GM12878 (cell line): ENCODE data around the gene ATP5PO. TPM values are rescaled to one million over a fixed set of nuclear protein-coding genes. Genes with fewer than 3 reads are reported as not detected.

Experiments used
- ATAC-seq: fragments of 200-7000 bp; cut with Tn5 transposase; 3 replicates; pipeline ENCODE4 v1.9.1; 2020; ENCODE audit warnings: mild to moderate bottlenecking, moderate library complexity
- BruUV-seq: library from RNA; stranded (reverse); fragments of 400-500 nt; replicated peaks from 2 replicates; lab custom pipeline; 2021; lab: Mats Ljungman, UMichigan
- CTCF ChIA-PET: fragments of 300-600 bp; sonication (Branson Sonifier 250); formaldehyde crosslinking; extraction: SDS; loops from one replicate; lab custom pipeline; 2021; ENCODE audit warnings: inconsistent platforms; lab: Yijun Ruan, JAX
- POLR2A ChIA-PET: fragments of 350-600 bp; formaldehyde crosslinking; extraction: SDS; loops from one replicate; lab custom pipeline; 2021; ENCODE audit warnings: inconsistent platforms; lab: Charles Lee
- RAD21 ChIA-PET: fragments of 300-600 bp; sonication (Branson Sonifier 250); formaldehyde crosslinking; loops from one replicate; lab custom pipeline; 2023; ENCODE audit warnings: antibody characterized with exemption; ENCODE audit not compliant: unreplicated experiment; lab: Charles Lee
- SMC1A ChIA-PET: fragments of 300-600 bp; sonication (Branson Sonifier 250); formaldehyde crosslinking; loops from one replicate; lab custom pipeline; 2023; ENCODE audit not compliant: unreplicated experiment, uncharacterized antibody; lab: Charles Lee
- DNase-seq: peaks from one replicate; pipeline ENCODE4 v3.0.0-alpha.2; 2011; ENCODE audit warnings: low read depth, low spot score
- FAIRE-seq: peaks from 3 replicates; lab custom pipeline; 2011; peaks lifted over from hg19 to GRCh38; lab: Jason Lieb, UNC
- H2AFZ ChIP-seq: 2 replicates; pipeline ENCODE4 v1.6.0; 2011; ENCODE audit warnings: low read depth, low read length, control low read depth; ENCODE audit not compliant: control insufficient read depth
- H3K27ac ChIP-seq: 2 replicates; pipeline ENCODE4 v1.5.1; 2011; ENCODE audit warnings: control low read depth; ENCODE audit not compliant: control insufficient read depth, insufficient read depth
- H3K27me3 ChIP-seq, 2 experiments: replicated peaks in 1 of 2; 2 replicates each; pipeline versions ENCODE4 v1.6.0 to v1.6.1; 2011; ENCODE audit warnings: low read length in 1 of 2; ENCODE audit not compliant: control insufficient read depth in 2 of 2, insufficient read depth in 2 of 2
- H3K36me3 ChIP-seq, 2 experiments: 2 replicates each; pipeline ENCODE4 v1.5.1; 2011; ENCODE audit warnings: low read length in 1 of 2; ENCODE audit not compliant: control insufficient read depth in 2 of 2, insufficient read depth in 2 of 2
- H3K4me1 ChIP-seq: 2 replicates; pipeline ENCODE4 v1.6.1; 2011; ENCODE audit warnings: mild to moderate bottlenecking, low read length, moderate library complexity, mixed read lengths; ENCODE audit not compliant: control insufficient read depth, insufficient read depth
- H3K4me2 ChIP-seq: 2 replicates; pipeline ENCODE4 v1.6.0; 2011; ENCODE audit warnings: control low read depth; ENCODE audit not compliant: control insufficient read depth, insufficient read depth
- H3K4me3 ChIP-seq: fragments of 200-600 bp; sonication (generic); 2 replicates; pipeline ENCODE4 v1.5.1; 2016
- H3K79me2 ChIP-seq: 2 replicates; pipeline ENCODE4 v1.6.0; 2011; ENCODE audit warnings: low read length; ENCODE audit not compliant: control insufficient read depth, insufficient read depth
- H3K9ac ChIP-seq: 2 replicates; pipeline ENCODE4 v1.8.0; 2011; ENCODE audit warnings: low read length, control low read depth, mixed read lengths; ENCODE audit not compliant: control insufficient read depth, insufficient read depth
- H3K9me3 ChIP-seq: replicated peaks from 3 replicates; pipeline ENCODE4 v1.5.1; 2011; ENCODE audit warnings: mild to moderate bottlenecking, low read length; ENCODE audit not compliant: control insufficient read depth, insufficient read depth
- H4K20me1 ChIP-seq: 2 replicates; pipeline ENCODE4 v1.6.0; 2011; ENCODE audit not compliant: control insufficient read depth, insufficient read depth
- BCL11A ChIP-seq: IDR thresholded peaks from 2 replicates; pipeline ENCODE4 v1.6.1; 2011; ENCODE audit warnings: low read depth, low read length
- BCL3 ChIP-seq: IDR thresholded peaks from 2 replicates; pipeline ENCODE4 v1.6.1; 2011; ENCODE audit warnings: borderline replicate concordance, low read depth, mild to moderate bottlenecking, moderate library complexity, low read length; ENCODE audit not compliant: insufficient read depth, poor library complexity, severe bottlenecking
- BHLHE40 ChIP-seq, 2 experiments: fragments of 450-650 bp in 1 of 2; IDR thresholded peaks; 2 replicates each; pipeline ENCODE4 v1.6.1; 2011 to 2017; ENCODE audit warnings: low read depth in 2 of 2, borderline replicate concordance in 1 of 2, improper control_type of control experiment in 1 of 2, low read length in 1 of 2, mild to moderate bottlenecking in 1 of 2
- BMI1 ChIP-seq: fragments of 450-650 bp; IDR thresholded peaks from 2 replicates; pipeline ENCODE4 v1.6.1; 2016; ENCODE audit warnings: mild to moderate bottlenecking, moderate library complexity, borderline replicate concordance
- CBX5 ChIP-seq: sonication (generic); IDR thresholded peaks from 2 replicates; pipeline ENCODE4 v1.6.1; 2016; ENCODE audit warnings: low read depth, moderate library complexity, mild to moderate bottlenecking, inconsistent platforms
- GABPA ChIP-seq: IDR thresholded peaks from 2 replicates; pipeline ENCODE4 v1.6.1; 2014; ENCODE audit warnings: antibody characterized with exemption, low read depth, mild to moderate bottlenecking, inconsistent platforms
- GATAD2B ChIP-seq: fragments of 450-650 bp; conservative IDR thresholded peaks from 2 replicates; pipeline ENCODE4 v1.6.1; 2017; ENCODE audit warnings: low read depth, mild to moderate bottlenecking, moderate library complexity
- HCFC1 ChIP-seq: fragments of 150-350 bp; IDR thresholded peaks from 2 replicates; pipeline ENCODE4 v1.6.1; 2014; ENCODE audit warnings: low read length
- MEF2B ChIP-seq: fragments of 450-650 bp; IDR thresholded peaks from 2 replicates; pipeline ENCODE4 v1.6.1; 2018; ENCODE audit warnings: mild to moderate bottlenecking, moderate library complexity; ENCODE audit not compliant: partially characterized antibody, poor library complexity, severe bottlenecking
- NFXL1 ChIP-seq: fragments of 450-650 bp; IDR thresholded peaks from 2 replicates; pipeline ENCODE4 v1.6.1; 2017; ENCODE audit warnings: antibody characterized with exemption, mild to moderate bottlenecking, borderline replicate concordance
- NKRF ChIP-seq: fragments of 450-650 bp; conservative IDR thresholded peaks from 2 replicates; pipeline ENCODE4 v1.6.1; 2017; ENCODE audit warnings: mild to moderate bottlenecking, moderate library complexity
- SKIL ChIP-seq: fragments of 450-650 bp; IDR thresholded peaks from 2 replicates; pipeline ENCODE4 v1.6.1; 2017; ENCODE audit warnings: mild to moderate bottlenecking, low read depth, inconsistent platforms; ENCODE audit not compliant: poor library complexity, severe bottlenecking
- STAT1 ChIP-seq: fragments of 450-650 bp; conservative IDR thresholded peaks from 2 replicates; pipeline ENCODE4 v1.6.1; 2014; ENCODE audit warnings: antibody characterized with exemption, mild to moderate bottlenecking
- ZNF207 ChIP-seq: fragments of 450-650 bp; IDR thresholded peaks from 2 replicates; pipeline ENCODE4 v1.6.1; 2014; ENCODE audit warnings: antibody characterized with exemption, mild to moderate bottlenecking, borderline replicate concordance
- ZNF217 ChIP-seq: fragments of 450-650 bp; IDR thresholded peaks from 2 replicates; pipeline ENCODE4 v1.6.1; 2017; ENCODE audit warnings: antibody characterized with exemption, mild to moderate bottlenecking
- WGBS: methylation state at CpG from one replicate; pipeline ENCODE4 v1.1.6; 2016; ENCODE audit warnings: low lambda C conversion rate; ENCODE audit not compliant: insufficient replicate concordance, insufficient coverage; ENCODE audit errors: missing lambda C conversion rate; 5-methylcytosine and 5-hydroxymethylcytosine counted together
- in situ Hi-C: fragments of 300-500 bp; cut with MboI; formaldehyde crosslinking; loops from 9 replicates; pipeline ENCODE4 v1.14.3; 2018; ENCODE audit warnings: mixed read lengths
- intact Hi-C: fragments of 100-400 bp; cut with micrococcal nuclease; formaldehyde crosslinking; loops from one replicate; pipeline ENCODE4 v1.14.2; 2022; ENCODE audit not compliant: unreplicated experiment
- polyA plus RNA-seq, 11 experiments: library from polyadenylated mRNA; depleted of rRNA in 4 of 11; unstranded in 6 of 11; stranded (reverse) in 5 of 11; fragments of >200 nt; fragmentation: Nextera tagmentation in 4 of 11; fragmentation: Illumina TruSeq in 1 of 11; extraction: Ambion mirVana in 4 of 11; extraction: Trizol in 1 of 11; gene quantifications; 1 replicate in 1 of 11; 2 replicates in 10 of 11; pipeline versions ENCODE4 v1.2.1 to v1.2.3, GENCODE V29; 2011 to 2016; ENCODE audit warnings: inconsistent platforms in 2 of 11, missing spikeins in 2 of 11, low read depth in 1 of 11
- total RNA-seq, 4 experiments: library from RNA; depleted of rRNA in 3 of 4; stranded (reverse); fragments of >200 nt in 3 of 4; fragmentation: Illumina TruSeq in 1 of 4; extraction: Trizol in 1 of 4; gene quantifications; 2 replicates each; pipeline versions ENCODE4 v1.2.1 to v1.2.3, GENCODE V29; 2013 to 2021

ATP5PO gene
- total and polyA plus RNA-seq, 10 of the 15 experiments (the other 5 are each of a cell fraction or from before 2014, with no cell fraction given), result 251 to 1,656 (median 470) TPM

- POLR2A ChIA-PET, result no interaction called here
- no peak for FAIRE-seq
- TF ChIP-seq BCL11A (no peak), NKRF (no peak), CBX5 (no peak), SKIL (no peak), ZNF217 (no peak), HCFC1 (no peak), NFXL1 (no peak), GATAD2B (no peak), GABPA (no peak), BCL3 (no peak), BMI1 (no peak), STAT1 (no peak), BHLHE40 (IDR thresholded peaks at IDR 0.05; ENCODE audit: borderline replicate concordance in 1 of 2, low read depth in 2 of 2, low read length in 1 of 2) (no peak), MEF2B (no peak), ZNF207 (no peak)
Observed at GRCh38 chr21:33856893-33857527, 58.6 kb downstream of the ATP5PO start.

More at GRCh38 chr21:33856893-33857527, 58.6 kb downstream of the ATP5PO start:
- no peak overlapping the region for H3K9ac ChIP-seq
- no peaks in the 10 kb centered on the region for H3K27me3 ChIP-seq
- H3K4me2 ChIP-seq, result no peak overlapping the region
- ChIA-PET SMC1A (no interaction called here), RAD21 (no interaction called here), CTCF (no interaction called here)
- in situ Hi-C loops (no loop called here), intact Hi-C loops (no loop called here)
- no peaks in the 10 kb centered on the region for H4K20me1 ChIP-seq
- 54% methylated on average over 17 of the region's 17 CpGs for WGBS
- no peaks in the 10 kb centered on the region for H3K4me1 ChIP-seq
- no TSS peak for BruUV-seq
- ATAC-seq, result no peak
- no peak for DNase-seq
- H3K4me3 ChIP-seq, result no peak overlapping the region
- H3K36me3 ChIP-seq, result no peaks in the 10 kb centered on the region
- no peaks in the 10 kb centered on the region for H3K79me2 ChIP-seq
- no peak overlapping the region for H2AFZ ChIP-seq
- H3K9me3 ChIP-seq, result no peaks in the 10 kb centered on the region
- no peak overlapping the region for H3K27ac ChIP-seq
